NCI-H2107 (cell line): ENCODE results near the gene RAB11A.

Experiments
- DNase-seq: peaks from one replicate; lab custom pipeline; 2025; lab: John Stamatoyannopoulos, UW

Gene RAB11A

GRCh38 chr15:65887565-65887964 lies 18.3 kb downstream of the RAB11A start:
- DNase-seq, result no peak

GRCh38 chr15:65888981-65889380 lies 19.7 kb downstream of the RAB11A start:
- no peak for DNase-seq

GRCh38 chr15:65893060-65893459 lies 23.8 kb downstream of the RAB11A start:
- no peak for DNase-seq

- DNase-seq, result no peak
Observed at GRCh38 chr15:65896236-65896635, 26.9 kb downstream of the RAB11A start.

DNA sequence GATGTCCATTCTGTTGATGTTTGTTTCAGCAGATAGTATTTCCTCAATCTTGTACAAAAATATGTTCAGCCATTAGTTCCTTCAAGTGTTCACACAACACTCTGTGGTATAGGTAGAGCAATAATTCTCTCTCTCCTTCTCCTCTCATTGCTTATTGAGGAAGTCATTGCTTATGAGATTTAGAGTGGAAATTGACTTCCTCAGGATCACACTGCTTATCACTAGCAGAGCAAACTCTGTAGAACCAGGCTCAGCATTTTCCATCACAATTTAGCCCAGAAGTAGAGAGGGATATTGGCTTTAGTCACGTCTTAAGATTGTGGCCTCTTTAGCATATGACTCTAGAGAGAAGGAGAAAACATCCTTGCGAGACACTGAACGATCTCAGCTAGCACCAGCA lies 31.2 kb downstream of the RAB11A start:
- no peak for DNase-seq

DNA sequence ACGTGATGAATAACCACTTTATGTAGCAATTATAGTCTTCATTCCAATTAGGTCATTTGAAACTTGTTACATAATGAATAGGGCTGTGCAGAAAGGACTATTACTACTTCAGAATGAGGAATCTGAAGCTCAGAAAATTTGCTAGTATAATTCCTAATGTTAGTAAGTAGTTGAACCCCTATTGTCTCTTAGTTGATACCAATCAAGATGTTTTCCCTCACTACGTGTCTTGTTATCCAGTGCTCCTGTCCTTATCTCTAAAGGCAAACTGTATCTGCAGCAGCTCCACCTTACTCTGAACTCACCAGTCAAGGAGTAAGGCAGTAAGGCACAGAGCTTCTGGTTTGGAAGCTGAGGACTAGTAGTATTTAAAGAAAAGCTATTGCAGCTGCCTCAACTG lies 32.0 kb downstream of the RAB11A start:
- no peak for DNase-seq

- no peak for DNase-seq
Observed at GRCh38 chr15:65901836-65902235, 32.5 kb downstream of the RAB11A start.

- no peak for DNase-seq
Observed at GRCh38 chr15:65902373-65902772, 33.1 kb downstream of the RAB11A start.

- DNase-seq, result no peak
Observed at GRCh38 chr15:65903296-65904073, 34.2 kb downstream of the RAB11A start.

GRCh38 chr15:65904301-65904700 lies 35.0 kb downstream of the RAB11A start:
- no peak for DNase-seq

DNA sequence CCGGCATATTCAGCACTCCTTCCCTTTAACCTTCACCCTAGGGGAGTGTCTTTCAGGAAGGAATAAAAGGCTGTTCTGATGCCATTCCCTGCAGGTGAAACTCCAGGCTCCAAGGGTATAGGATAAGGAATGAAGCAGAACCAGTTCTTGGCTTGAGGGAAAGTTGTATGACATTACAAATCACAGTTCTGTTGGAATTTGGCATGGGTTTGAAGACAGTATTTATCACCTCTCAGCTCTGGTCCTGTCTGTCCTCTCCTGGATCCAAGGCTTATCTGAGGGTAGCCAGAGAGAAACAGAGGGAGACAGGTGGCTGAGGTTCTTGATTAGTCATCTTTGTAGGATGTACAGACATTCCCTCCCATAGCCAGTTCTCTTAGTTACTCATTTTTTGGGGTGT lies 37.1 kb downstream of the RAB11A start:
- no peak for DNase-seq

GRCh38 chr15:65907661-65908060 lies 38.4 kb downstream of the RAB11A start:
- DNase-seq, result no peak

DNA sequence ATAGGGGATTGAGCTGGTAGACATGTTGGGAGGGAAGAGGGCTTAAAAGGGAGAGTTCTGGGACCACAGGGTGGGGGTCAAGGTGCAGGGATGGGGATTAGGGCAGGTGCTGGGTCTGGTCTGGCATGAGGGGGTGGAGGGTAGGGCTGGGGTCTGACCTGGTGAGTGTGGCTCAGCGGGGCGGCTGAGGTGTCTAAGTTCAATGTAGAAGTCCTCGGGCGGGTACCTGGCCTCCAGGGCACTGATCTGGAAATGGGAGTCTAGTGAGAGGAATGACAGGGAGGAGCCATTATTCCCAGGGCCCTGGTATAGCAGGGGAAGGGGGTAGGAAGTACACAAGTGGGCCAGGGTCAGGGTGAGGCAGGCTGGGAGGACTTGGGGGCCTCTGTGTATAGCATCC lies 39.6 kb downstream of the RAB11A start:
- no peak for DNase-seq

- no peak for DNase-seq
Observed at GRCh38 chr15:65909831-65910230, 40.5 kb downstream of the RAB11A start.

DNA sequence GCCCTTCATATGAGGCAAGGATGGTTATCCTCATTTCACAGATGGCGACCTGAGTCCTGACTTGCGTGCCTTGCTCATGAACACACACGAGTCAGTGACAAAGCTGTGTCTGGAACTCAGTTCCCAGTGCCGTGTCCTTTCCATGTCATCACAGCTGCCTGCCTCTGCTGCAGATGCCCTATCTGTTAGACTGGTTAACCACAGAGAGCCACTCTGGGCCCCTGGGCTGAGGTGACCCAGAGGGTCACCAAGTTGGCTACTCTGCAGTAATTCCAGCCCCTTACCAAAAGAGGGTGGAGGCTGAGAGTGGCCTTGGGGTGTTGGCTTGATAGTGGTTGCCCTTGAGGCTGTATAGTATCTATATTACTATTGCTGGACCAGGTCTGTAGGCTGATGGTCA lies 41.0 kb downstream of the RAB11A start:
- no peak for DNase-seq

GRCh38 chr15:65912235-65912634 lies 42.9 kb downstream of the RAB11A start:
- no peak for DNase-seq

- no peak for DNase-seq
Observed at GRCh38 chr15:65913631-65914199, 44.4 kb downstream of the RAB11A start.

DNA sequence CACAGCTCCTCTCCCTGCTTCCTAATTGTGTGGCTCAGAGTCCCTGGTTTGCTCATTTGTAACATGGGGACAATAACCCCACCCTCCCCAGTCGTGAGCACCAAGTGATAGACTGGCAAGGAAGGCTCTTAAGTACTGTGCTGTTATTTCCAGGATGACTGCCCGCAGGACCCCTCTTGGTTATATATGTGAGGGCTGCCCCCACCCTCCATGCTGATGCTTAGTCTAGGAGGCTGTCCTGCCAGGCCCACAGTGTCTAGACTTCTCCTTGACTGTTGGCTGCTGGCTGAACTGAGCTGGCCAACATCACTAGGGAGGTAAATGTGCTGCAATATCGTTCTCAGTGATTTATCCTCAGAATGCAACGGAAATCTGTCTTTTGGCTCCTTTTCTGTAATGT lies 45.1 kb downstream of the RAB11A start:
- no peak for DNase-seq

DNA sequence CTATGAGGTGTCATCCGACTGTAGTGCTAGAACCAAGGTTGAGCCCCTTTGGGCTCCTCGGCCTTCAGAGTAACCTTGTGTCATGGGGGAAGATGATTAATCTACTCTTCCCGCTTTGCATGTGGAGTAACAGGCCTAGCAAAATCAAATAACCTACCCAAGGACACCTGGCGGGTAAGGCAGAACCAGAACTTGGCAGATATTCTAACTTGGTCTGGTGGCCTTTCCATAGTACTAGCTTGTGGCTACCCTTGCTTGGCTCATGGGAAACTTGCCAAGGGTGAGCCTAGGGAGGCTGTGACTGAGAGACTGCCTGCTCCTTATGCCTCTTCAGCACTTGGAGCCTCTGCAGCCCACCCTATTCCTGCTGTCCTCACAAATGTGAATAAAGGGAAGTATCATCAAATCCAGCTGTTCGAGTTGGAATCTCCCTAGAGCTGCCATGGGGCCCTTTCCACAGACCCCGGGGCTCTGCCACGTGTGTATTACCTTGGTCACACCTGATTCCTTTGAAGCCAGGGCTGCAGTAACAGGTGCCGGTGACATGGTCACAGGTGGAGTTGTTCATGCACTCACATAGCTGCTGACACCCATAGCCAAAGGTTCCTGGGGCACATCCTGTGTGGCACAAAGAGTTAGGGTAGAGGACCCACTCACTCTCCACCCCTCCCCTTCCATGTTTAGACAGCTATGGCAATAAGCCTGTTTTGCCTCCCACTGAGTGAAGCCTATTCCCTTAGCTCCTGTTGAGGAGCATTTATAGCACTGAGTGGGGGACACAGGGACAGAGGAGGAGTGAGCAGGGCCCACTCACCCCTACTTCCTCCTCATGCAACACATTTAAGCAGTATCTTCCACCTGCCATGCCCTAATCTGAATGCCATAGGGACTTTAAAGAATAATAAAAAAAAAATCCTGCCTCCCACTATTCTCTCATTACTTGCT lies 46.0 kb downstream of the RAB11A start:
- DNase-seq, result no peak

- DNase-seq, result no peak
Observed at GRCh38 chr15:65916041-65916663, 46.9 kb downstream of the RAB11A start.

- DNase-seq, result no peak
Observed at GRCh38 chr15:65916664-65917406, 47.5 kb downstream of the RAB11A start.

DNA sequence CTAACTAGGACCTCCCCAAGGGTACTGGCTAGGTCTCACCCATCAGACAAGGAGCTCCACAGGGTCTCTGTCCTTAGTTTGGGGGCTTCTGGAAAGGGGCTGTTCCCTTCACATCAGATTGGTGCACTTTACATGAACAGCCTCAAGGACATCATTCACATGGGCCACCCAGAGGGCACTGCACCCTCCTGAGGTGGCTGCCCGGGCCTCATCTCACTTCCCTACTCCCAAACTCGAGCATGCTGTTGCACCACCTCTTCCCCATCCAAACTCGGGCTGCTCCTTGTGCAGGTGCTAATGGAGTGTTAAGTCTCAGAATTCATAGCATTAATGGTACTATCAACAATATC lies 48.1 kb downstream of the RAB11A start:
- DNase-seq, result no peak
